ENCODE measurements around the gene RNF167.
A peak's percentile ranks its signal among the peaks of the same experiment; 100 is the strongest.

Gene RNF167

GRCh38 chr17:4934173-4934979 lies 5.7 kb upstream of the RNF167 start:
- in situ Hi-C loops (cut with HindIII; ENCODE audit: low sequenced_read_pairs): no loop called here
- DNase-seq (ENCODE audit: low read depth, low spot score): peak; percentile 55
- TF ChIP-seq CTCF (IDR thresholded peaks at IDR 0.05; ENCODE audit: low read depth, low read length): peak; percentile 56
- no peak overlapping the region for H3K4me3 ChIP-seq (ENCODE audit: low read depth, low read length)

DNA sequence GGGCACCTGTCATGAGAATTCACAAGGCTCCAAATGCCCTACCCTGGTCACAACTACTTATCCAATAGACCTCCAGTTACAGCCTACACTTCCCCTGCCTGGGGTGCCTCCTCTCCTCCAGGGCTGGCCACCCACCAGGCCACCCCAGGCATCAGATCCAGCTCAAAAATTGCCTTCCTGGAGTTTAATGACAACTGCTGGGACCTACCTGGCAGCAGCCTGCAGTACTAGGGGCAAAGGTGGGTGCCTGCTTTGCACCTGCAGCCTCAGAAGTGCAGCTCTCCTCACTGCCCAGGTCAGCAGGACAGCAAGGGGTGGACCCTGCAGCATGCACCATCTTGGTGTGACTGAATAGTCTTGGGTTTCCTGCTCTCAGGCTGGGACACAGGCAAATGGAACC lies 4.4 kb upstream of the RNF167 start:
- in situ Hi-C loops (cut with HindIII; ENCODE audit: low sequenced_read_pairs): no loop called here
- no peak for TF ChIP-seq CTCF (IDR thresholded peaks at IDR 0.05; ENCODE audit: low read depth, low read length)
- H3K4me3 ChIP-seq (ENCODE audit: low read depth, low read length): no peak overlapping the region
- DNase-seq (ENCODE audit: low read depth, low spot score): no peak

- no peak for TF ChIP-seq CTCF (IDR thresholded peaks at IDR 0.05; ENCODE audit: low read depth, low read length)
- no peak for DNase-seq (ENCODE audit: low read depth, low spot score)
- in situ Hi-C loops (cut with HindIII; ENCODE audit: low sequenced_read_pairs): no loop called here
- H3K4me3 ChIP-seq (ENCODE audit: low read depth, low read length): no peak overlapping the region
These were observed 3.6 kb upstream of the RNF167 start for GRCh38 chr17:4936436-4936835.

DNA sequence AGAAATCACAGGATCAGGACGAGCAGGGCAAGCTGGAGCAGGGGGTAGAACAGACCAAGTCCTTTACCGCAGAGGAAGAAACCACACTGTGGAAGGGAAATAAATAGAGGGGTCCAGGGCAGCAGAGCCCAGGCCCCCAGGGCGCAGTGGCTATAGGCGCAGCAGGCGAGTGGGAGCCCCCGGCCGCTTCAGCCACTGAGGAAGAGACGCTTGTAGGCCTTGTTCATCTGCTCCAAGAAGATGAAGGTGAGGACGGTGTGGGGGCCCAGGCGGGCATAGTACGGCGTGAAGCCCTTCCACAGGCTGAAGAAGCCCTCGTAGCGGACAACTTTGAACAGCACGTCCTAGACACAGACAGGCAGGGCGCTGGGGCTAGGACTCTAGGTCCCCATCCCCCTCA lies 2.5 kb upstream of the RNF167 start:
- no peak overlapping the region for H3K4me3 ChIP-seq (ENCODE audit: low read depth, low read length)
- no peak for DNase-seq (ENCODE audit: low read depth, low spot score)
- no peak for TF ChIP-seq CTCF (IDR thresholded peaks at IDR 0.05; ENCODE audit: low read depth, low read length)
- in situ Hi-C loops (cut with HindIII; ENCODE audit: low sequenced_read_pairs): no loop called here

GRCh38 chr17:4938069-4938491 lies 2.0 kb upstream of the RNF167 start:
- H3K4me3 ChIP-seq (ENCODE audit: low read depth, low read length): no peak overlapping the region
- in situ Hi-C loops (cut with HindIII; ENCODE audit: low sequenced_read_pairs): no loop called here
- no peak for TF ChIP-seq CTCF (IDR thresholded peaks at IDR 0.05; ENCODE audit: low read depth, low read length)
- no peak for DNase-seq (ENCODE audit: low read depth, low spot score)

- peak overlapping the region; percentile 97 for H3K4me3 ChIP-seq (ENCODE audit: low read depth, low read length)
- DNase-seq (ENCODE audit: low read depth, low spot score): no peak
- TF ChIP-seq CTCF (IDR thresholded peaks at IDR 0.05; ENCODE audit: low read depth, low read length): no peak
- in situ Hi-C loops (cut with HindIII; ENCODE audit: low sequenced_read_pairs): no loop called here
These were observed 1.2 kb upstream of the RNF167 start for GRCh38 chr17:4938688-4939545.

All from astrocyte of the spinal cord (primary cell).